Ecto neural progenitor cell (in vitro differentiated cells): ENCODE results near the gene HES2.
"Not testable (repeated sequence)": the region's sequence is repeated elsewhere in the genome, so short reads cannot be mapped to it uniquely, and the experiment has no call there.

Experiments used
- DNase-seq: peaks from one replicate; pipeline ENCODE4 v3.0.0-alpha.2; 2018; ENCODE audit warnings: low spot score

The HES2 gene

DNA sequence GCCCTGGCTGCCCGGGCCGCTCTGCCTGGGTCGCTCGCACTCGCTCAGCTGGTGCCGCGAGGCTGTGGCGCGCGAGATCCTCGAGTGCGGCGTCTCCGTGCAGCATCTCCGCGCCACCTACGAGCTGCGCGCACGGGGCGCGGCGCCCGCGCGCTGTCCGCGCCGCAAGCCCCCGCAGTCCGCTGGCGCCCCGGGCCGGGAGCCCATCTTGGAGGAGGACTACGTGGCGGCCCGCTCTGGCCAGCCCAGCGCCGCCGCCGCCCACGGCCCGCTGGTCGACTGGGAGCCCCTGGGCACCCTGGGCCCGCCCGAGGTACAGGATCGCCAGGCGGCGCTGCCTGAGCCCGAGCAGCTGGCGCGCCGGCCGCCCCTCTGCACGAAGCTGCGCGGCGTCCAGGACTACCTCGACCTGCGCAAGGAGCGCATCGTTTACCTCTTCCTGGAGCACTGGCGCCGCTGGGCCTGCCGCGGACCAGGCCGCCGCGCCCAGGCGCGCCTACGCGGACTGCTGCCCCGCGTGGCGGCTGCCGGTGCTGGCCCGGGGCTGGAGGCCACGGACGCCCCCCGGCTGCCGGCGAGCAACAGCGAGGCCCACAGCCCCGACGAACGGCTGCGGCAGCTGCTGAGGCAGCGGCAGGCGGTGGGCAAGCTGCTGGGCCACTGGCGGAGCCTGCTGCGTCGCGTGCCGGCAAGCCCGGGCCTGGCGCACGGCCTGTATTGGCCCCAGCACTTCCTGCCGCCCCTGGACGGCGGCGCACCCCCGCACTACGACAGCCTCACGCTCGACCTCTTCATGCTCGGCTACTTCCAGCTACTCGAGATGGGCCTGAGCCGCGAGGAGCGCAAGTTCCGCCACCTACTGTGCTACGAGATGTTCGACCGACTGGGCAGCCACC lies 35.4 kb upstream of the HES2 start:
- DNase-seq = peak; percentile 69

DNA sequence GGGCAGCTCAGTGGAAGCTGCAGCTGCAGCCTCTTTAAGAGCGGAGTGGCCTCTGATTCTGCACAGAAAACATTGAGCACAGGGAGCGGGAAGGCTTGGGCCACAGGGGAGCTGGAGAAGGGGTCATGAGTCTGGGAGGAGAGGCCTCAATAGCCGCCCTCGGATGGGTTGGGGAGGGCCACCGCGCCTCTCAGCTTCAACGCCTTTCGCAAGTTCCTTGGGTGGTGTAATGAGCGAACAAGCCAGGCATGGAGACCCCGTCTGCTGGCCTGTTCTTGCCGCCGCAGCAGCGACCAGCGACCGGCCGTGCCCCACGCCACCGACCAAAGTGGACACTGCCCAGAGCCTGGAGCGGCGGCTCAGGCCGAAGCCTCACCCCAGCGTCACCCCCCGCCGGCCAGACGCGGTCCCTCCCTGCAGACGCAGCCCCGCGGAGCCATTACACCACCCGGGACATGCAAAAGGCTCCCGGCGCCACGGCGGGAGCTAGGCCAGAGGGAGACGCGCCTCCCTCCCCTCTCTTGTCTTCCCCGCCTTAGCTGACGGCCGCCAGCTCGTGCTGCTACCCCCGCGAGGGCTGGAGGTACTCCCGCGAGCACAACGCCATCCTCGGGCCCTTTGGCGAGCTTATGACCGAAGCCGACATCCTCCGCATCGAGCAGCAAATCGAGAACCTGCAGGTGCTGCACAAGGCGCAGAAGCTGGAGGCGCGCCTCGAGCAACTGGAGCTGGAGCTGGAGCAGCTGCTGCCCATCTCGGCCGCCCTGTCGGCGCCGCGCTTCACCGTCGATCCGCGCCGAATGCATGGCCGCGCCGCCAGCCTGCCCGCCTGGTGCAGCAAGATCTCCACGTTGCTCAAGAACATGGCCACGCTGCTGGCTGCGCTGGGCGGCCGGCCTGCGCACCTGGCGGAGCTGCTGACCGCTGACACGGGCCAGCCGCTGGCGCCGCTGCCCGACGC lies 34.5 kb upstream of the HES2 start:
- not testable (repeated sequence) for DNase-seq

DNA sequence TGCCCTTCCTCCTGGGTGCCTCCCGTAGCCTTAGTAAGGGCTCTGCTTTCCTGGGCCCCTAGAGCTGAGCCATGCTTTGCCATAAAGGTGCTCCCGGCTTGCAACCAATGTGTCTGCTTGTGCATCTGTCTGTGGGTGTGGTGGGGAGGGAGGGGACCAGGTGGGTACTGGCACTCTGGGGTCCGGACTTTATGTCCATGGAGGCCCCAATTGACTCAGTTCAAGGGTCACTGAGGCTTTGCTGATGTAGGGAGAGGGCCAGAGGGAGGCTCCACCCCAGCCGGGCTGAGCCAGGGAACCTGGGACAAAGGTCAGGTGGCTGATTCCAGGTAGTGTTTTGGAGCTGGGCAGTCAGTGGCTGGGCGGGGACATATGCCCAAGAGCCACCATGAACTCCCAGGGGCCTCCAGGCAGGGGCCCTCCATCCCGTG lies 31.2 kb upstream of the HES2 start:
- DNase-seq = no peak

DNA sequence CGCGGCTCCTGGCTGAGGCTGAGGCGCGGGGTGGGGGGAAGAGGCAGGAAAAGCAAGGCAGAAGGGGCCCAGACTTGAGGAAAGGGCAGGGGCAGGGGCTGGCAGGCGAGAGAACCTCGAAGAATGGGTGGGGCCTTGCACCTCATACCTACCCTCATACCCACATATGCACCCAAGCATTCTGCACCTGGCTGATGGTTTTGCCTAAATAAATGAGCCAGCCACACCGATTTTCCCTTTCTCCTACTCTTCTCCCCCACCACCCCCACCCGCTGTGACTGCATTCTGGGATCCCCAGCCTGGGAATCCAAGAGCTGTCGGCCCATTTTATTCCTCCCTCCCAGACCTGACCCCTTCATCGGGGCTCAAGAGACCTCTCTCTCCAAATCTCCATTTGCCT lies 30.8 kb upstream of the HES2 start:
- DNase-seq = not testable (repeated sequence)

DNA sequence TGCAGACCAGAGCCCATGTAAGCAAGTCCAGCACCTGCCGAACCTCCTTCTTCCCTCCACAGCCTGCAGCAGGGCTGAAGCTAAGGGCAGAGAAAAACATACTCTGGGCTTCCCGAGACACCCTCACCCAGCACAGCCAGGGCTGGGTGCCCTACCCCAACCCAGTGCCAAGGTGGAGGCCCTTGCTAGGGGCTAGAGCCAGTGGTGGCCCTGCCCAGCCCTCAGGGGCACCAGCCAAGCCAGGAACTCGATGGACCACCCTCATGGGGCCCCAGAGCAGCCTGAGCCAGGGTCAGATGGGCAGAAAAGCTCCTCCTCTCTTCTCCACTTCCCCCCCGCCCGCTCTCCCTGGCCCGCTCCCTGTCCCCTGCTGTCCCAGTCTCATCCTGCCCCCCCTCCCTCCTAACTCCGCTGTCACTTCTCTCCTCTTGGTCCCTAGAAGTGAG lies 30.3 kb upstream of the HES2 start:
- DNase-seq = no peak

DNA sequence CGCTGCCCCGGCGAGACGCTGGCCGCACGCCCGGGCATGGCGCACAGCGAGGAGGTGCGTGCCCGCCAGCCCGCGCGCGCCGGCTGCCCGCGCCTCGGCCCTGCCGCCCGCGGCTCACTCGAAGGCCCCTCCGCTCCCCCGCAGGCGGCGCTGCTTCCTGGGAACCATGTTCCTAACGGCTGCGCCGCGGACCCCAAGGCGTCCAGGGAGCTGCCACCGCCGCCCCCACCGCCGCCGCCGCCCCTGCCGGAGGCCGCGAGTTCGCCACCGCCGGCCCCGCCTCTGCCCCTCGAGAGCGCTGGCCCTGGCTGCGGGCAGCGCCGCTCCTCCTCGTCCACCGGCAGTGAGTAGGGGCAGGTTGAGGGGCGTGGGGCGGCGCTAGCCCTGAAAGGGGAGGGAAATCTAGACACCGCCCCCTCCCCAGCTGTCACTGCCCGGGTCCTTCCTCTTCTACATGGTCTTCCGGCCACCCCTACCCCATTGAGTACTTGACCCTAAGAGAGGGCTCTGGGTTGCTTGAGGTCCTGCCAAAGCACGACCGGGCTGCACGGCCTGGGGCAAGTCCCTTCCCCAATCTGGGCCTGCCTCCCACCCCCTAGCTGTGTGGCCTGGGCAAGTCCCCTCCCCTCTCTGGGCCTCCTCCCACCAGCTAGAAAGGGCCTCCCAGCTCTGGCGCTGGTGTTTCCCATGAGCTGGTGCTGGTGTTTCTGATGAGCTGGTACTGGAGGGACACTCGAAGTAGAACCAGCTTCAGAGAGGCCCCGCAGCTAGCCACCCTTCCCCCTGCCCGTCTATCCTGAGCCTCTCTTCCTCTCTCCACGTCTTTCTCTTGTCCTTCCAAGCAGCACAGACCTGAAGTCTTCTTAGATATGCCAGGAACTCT lies 29.3 kb upstream of the HES2 start:
- DNase-seq = peak; percentile 86

DNA sequence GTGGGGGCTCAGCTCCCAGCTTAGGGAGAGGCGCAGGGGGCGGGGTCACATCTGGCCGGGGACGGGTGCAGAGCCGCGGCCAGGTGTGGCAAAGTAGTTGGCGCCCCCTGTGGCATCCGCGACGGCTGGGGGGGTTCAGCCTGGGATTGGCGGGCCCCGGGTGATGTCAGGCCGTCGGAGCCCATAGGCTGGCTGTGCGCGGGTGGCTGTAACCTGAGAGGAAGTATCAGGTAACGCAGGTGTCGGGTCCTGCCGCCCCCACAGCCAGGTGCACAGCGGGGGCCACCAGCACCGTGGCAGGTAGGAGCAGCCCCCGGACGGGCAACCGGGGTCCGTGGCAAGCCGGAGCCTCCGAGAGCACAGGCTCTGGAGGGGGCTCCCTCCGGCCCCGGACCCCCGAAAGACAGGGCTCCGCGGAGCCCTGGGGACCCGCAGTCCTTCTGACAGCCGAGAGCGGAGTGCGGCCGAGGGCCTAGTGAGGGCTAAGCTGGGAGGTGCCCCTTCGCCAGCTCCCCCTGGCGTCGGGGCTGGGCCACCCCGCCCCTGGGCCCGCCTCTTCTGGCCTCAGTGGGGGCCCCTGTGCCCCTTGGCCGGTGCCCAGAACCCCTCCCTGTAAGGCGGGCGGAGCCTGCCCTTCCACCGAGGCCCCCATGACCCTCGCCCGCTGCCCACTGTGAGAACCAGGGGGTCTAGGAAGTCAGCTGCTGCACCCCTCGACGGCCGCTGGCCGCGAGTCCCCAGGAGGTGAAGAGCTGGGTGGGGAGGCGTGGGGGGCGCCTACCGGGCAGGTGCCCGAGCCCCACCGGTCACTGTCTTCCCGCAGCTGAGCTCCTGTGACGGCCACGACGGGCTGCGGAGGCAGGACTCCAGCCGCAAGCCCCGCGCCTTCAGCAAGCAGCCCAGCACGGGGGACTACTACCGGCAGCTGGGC lies 28.4 kb upstream of the HES2 start:
- peak; percentile 83 for DNase-seq

DNA sequence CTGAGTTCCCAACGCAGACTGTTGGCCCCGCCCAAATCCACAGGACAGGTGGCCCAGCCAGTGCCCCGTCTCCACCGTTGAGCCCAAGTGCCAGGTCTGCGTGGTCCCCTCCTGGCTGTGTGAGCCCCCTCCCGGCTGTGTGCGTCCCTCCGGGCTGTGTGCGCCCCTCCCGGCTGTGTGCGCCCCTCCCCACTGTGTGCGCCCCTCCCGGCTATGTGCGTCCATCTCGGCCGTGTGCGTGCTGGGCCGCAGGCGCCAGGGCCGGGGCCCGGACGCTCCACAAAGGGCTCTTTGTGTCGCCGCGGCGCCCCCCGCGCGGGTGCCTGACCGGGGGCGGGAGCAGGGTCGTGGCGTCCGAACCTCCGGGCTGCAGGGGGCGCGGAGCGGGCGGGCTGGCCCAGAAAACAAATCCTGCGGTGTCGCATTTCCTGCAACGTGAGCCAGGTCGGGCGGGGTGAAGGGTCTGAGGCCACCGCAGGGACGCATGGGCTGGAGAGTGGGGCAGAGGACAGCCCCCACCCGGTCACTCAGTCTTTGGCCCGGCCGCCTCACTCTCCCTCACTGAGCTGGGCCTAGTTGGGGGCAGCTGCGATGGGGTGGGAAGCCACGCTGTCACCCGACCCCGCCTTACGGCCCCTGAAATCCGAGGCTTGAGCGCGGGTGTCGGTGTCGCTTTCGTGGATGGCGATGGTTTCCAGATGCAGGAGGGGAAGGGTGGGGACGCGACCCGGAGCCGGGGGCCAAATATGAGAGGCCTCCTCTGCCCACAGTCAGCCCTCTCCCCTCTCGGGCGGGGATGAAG lies 27.5 kb upstream of the HES2 start:
- peak; percentile 90 for DNase-seq

GRCh38 chr1:6446665-6447015 lies 26.9 kb upstream of the HES2 start:
- DNase-seq = no peak

- DNase-seq = not testable (repeated sequence)
These were observed 26.2 kb upstream of the HES2 start for GRCh38 chr1:6445929-6446328.

DNA sequence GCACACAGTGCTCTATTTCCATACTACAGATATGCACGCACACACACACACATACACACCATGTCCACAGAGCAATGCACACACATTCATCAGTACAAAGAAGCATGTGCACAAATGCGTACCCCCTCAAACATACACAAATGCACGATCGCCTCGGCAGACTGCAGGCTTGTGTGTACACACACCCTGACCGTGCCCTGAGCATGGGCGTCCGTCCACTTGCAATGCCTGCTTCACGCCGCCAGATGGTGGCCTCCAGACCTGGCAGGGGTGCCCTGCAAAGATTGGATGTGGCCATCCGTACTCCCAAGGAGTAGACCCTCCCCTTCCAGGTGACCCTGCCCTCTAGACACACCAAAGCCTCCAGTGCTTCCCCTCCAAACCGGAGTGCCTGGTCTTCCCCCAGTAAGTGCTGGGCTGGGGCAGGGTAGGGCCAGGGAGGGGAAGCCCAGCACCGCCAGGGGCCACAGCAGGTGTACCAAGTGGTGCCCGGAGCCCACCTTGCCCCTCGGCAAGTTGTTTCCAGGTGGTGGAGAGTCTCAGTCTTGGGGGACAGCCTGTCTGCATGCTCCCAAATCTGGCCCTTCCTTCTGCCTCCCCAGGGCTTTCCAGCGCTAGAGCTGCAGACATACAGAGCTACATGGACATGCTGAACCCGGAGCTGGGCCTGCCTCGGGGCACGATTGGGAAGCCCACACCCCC lies 25.5 kb upstream of the HES2 start:
- DNase-seq = no peak

DNA sequence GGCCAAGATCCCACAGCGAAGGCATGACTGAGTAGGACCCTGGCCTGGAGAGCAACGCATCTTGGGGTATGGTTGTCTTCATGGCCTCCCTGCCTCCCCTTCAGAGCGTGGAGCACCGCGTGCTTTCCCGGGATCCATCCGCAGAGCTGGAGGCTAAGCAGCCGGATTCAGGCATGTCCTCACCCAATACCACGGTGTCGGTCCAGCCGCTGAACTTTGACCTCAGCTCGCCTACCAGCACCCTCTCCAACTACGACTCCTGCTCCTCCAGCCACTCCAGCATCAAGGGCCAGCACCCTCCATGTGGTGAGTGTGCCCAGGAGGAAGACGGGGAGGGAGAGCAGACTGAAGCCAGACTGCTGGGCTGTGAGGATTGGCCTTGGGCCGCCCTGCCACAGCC lies 24.7 kb upstream of the HES2 start:
- no peak for DNase-seq

GRCh38 chr1:6443339-6444115 lies 23.8 kb upstream of the HES2 start:
- no peak for DNase-seq

DNA sequence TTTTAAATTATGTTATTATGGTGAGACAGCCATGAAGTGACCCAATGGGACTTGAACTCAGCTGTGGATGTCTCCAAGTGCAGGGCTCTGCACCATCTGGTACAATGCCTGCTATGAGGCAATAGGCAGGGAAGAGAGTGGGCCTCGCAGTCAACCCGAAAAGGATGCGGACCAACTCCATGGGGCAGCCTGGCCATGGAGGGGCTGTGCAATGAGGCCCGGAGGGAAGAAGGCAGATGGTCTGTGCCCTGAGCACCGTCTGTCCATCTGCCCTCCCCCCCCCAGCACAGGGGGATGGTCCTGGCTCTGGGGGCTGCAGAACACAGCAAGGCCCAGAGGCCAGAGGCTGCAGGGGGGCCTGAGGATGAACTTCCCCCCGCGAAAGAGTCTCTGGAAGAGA lies 21.9 kb upstream of the HES2 start:
- DNase-seq = no peak

GRCh38 chr1:6440198-6441126 lies 20.7 kb upstream of the HES2 start:
- peak; percentile 87 for DNase-seq

DNA sequence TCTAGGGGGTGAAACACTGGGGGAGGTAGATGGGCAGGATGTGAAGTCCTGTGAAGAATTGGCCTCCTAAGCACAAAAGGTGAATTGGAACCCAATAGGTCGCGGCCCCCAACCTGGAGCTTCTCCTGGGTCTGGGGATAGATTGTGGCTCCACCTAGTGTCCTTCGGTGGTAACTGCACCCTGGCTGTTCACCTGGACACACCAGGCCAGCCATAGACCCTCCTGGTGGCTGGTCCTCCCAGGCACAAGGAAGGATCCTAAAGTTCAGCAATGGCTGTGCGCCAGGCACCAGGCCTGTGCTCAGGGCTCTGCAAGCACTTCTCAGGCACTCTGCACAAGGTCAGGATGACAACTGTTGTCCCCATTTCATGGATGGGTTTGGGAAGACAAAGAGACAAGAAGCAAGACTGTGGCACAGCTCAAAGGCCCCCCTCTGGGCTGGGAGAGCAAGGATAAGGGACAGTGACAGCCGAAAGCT lies 18.4 kb upstream of the HES2 start:
- peak; percentile 86 for DNase-seq
